HEK293 (cell line): Measurements from ENCODE around the gene SNRNP40.

Source experiments
- CTCF ChIA-PET: fragments of 350-600 bp; formaldehyde crosslinking; extraction: SDS; loops from one replicate; lab custom pipeline; 2021; ENCODE audit warnings: antibody characterized with exemption; lab: Yijun Ruan, JAX
- POLR2A ChIA-PET: fragments of 300-600 bp; formaldehyde crosslinking; extraction: SDS; loops from one replicate; lab custom pipeline; 2020; ENCODE audit warnings: antibody characterized with exemption, inconsistent platforms; lab: Yijun Ruan, JAX
- H3K27ac ChIP-seq: fragments of 200-500 bp; sonication (Bioruptor generic); 2 replicates; pipeline ENCODE4 v1.5.1; 2014; ENCODE audit warnings: low read depth, low read length, control low read depth, inconsistent platforms; ENCODE audit errors: extremely low read depth
- H3K36me3 ChIP-seq, 2 experiments: fragments of 200-500 bp in 1 of 2; sonication (Bioruptor generic) in 1 of 2; 1 replicate in 1 of 2; 2 replicates in 1 of 2; pipeline ENCODE4 v1.5.1; 2014 to 2017; ENCODE audit warnings: inconsistent platforms in 2 of 2, low read length in 2 of 2; ENCODE audit not compliant: control insufficient read depth in 2 of 2, insufficient read depth in 1 of 2
- H3K4me1 ChIP-seq: fragments of 200-500 bp; sonication (Bioruptor generic); 2 replicates; pipeline ENCODE4 v1.5.1; 2014; ENCODE audit warnings: mild to moderate bottlenecking, low read length, inconsistent platforms; ENCODE audit not compliant: control insufficient read depth, insufficient read depth
- H3K4me3 ChIP-seq: 2 replicates; pipeline ENCODE4 v1.5.1; 2011; ENCODE audit warnings: low read depth, mild to moderate bottlenecking, control low read depth, low read length, moderate library complexity
- H3K9me3 ChIP-seq: fragments of 200-500 bp; sonication (Bioruptor generic); 2 replicates; pipeline ENCODE4 v1.5.1; 2014; ENCODE audit warnings: low read depth, low read length, inconsistent platforms; ENCODE audit not compliant: control insufficient read depth, insufficient read depth
- HOXA7 ChIP-seq: sonication (generic); formaldehyde crosslinking; IDR thresholded peaks from 2 replicates; pipeline ENCODE4 v1.8.1; 2022; ENCODE audit warnings: missing genetic modification reagents, borderline replicate concordance
- KLF8 ChIP-seq: fragments of 450-650 bp; formaldehyde crosslinking; IDR thresholded peaks from 2 replicates; pipeline ENCODE4 v1.5.1; 2016; ENCODE audit warnings: missing biosample characterization, missing genetic modification characterization
- YY2 ChIP-seq: fragments of 450-650 bp; formaldehyde crosslinking; IDR thresholded peaks from 2 replicates; pipeline ENCODE4 v1.5.1; 2016; ENCODE audit warnings: missing biosample characterization, missing genetic modification characterization
- ZBTB20 ChIP-seq: fragments of 450-650 bp; formaldehyde crosslinking; IDR thresholded peaks from 2 replicates; pipeline ENCODE4 v1.5.1; 2016; ENCODE audit warnings: missing biosample characterization, missing genetic modification characterization
- ZFP69B ChIP-seq: fragments of 450-650 bp; formaldehyde crosslinking; IDR thresholded peaks from 2 replicates; pipeline ENCODE4 v1.5.1; 2016; ENCODE audit warnings: missing biosample characterization, missing genetic modification characterization
- ZNF157 ChIP-seq: fragments of 450-650 bp; formaldehyde crosslinking; IDR thresholded peaks from 2 replicates; pipeline ENCODE4 v1.5.1; 2016; ENCODE audit warnings: missing biosample characterization, missing genetic modification characterization
- ZNF23 ChIP-seq: fragments of 450-650 bp; formaldehyde crosslinking; IDR thresholded peaks from 2 replicates; pipeline ENCODE4 v1.5.1; 2016; ENCODE audit warnings: missing biosample characterization, missing genetic modification characterization, borderline replicate concordance
- ZNF324 ChIP-seq: fragments of 450-650 bp; formaldehyde crosslinking; IDR thresholded peaks from 2 replicates; pipeline ENCODE4 v1.5.1; 2016; ENCODE audit warnings: missing biosample characterization, missing genetic modification characterization
- ZNF433 ChIP-seq: fragments of 450-650 bp; formaldehyde crosslinking; IDR thresholded peaks from 2 replicates; pipeline ENCODE4 v1.5.1; 2016; ENCODE audit warnings: missing biosample characterization, missing genetic modification characterization, low read depth
- ZNF510 ChIP-seq: fragments of 450-650 bp; formaldehyde crosslinking; IDR thresholded peaks from 2 replicates; pipeline ENCODE4 v1.5.1; 2018; ENCODE audit warnings: mild to moderate bottlenecking, missing genetic modification characterization, missing biosample characterization; ENCODE audit not compliant: insufficient replicate concordance
- ZNF521 ChIP-seq: fragments of 450-650 bp; formaldehyde crosslinking; IDR thresholded peaks from 2 replicates; pipeline ENCODE4 v1.5.1; 2017; ENCODE audit warnings: missing biosample characterization, mild to moderate bottlenecking, missing genetic modification characterization
- ZNF558 ChIP-seq: fragments of 450-650 bp; formaldehyde crosslinking; IDR thresholded peaks from 2 replicates; pipeline ENCODE4 v1.5.1; 2016; ENCODE audit warnings: missing biosample characterization, missing genetic modification characterization
- ZNF561 ChIP-seq: fragments of 450-650 bp; IDR thresholded peaks from 2 replicates; pipeline ENCODE4 v1.5.1; 2018; ENCODE audit warnings: missing biosample characterization, missing genetic modification characterization, borderline replicate concordance
- ZNF580 ChIP-seq: fragments of 450-650 bp; formaldehyde crosslinking; IDR thresholded peaks from 2 replicates; pipeline ENCODE4 v1.5.1; 2016; ENCODE audit warnings: missing biosample characterization, missing genetic modification characterization
- ZNF654 ChIP-seq: fragments of 450-650 bp; formaldehyde crosslinking; IDR thresholded peaks from 2 replicates; pipeline ENCODE4 v1.5.1; 2016; ENCODE audit warnings: low read depth, missing biosample characterization, missing genetic modification characterization
- ZNF660 ChIP-seq: fragments of 450-650 bp; IDR thresholded peaks from 2 replicates; pipeline ENCODE4 v1.5.1; 2018; ENCODE audit warnings: missing biosample characterization, mild to moderate bottlenecking, missing genetic modification characterization
- ZNF692 ChIP-seq: fragments of 450-650 bp; formaldehyde crosslinking; IDR thresholded peaks from 2 replicates; pipeline ENCODE4 v1.5.1; 2016; ENCODE audit warnings: missing biosample characterization, missing genetic modification characterization
- ZSCAN23 ChIP-seq: fragments of 450-650 bp; formaldehyde crosslinking; IDR thresholded peaks from 2 replicates; pipeline ENCODE4 v1.5.1; 2016; ENCODE audit warnings: missing biosample characterization, missing genetic modification characterization
- TF ChIP-seq, protein P1 (sequence below): fragments of 450-650 bp; formaldehyde crosslinking; IDR thresholded peaks from 2 replicates; pipeline ENCODE4 v1.5.1; 2016; ENCODE audit warnings: missing biosample characterization, missing genetic modification characterization

Gene SNRNP40

GRCh38 chr1:31234123-31234708 lies 62.4 kb downstream of the SNRNP40 start:
- TF ChIP-seq ZNF558 (tag by site-specific recombination): no peak
- no peak for TF ChIP-seq ZNF157 (tag by site-specific recombination)
- no peak for TF ChIP-seq HOXA7 (CRISPR knock-in tag)
- TF ChIP-seq KLF8 (tag by site-specific recombination): no peak
- TF ChIP-seq, protein P1, sequence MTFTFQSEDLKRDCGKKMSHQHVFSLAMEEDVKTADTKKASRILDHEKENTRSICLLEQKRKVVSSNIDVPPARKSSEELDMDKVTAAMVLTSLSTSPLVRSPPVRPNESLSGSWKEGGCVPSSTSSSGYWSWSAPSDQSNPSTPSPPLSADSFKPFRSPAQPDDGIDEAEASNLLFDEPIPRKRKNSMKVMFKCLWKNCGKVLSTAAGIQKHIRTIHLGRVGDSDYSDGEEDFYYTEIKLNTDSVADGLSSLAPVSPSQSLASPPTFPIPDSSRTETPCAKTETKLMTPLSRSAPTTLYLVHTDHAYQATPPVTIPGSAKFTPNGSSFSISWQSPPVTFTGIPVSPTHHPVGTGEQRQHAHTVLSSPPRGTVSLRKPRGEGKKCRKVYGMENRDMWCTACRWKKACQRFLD (tag by site-specific recombination): no peak
- no peak for TF ChIP-seq ZSCAN23 (tag by site-specific recombination)
- no peaks in the 10 kb centered on the region for H3K9me3 ChIP-seq
- CTCF ChIA-PET: interaction anchor here (1.1 to 1.6 kb wide), 2 partner anchors 50 to 315 kb away, joined by 3 to 4 read pairs; no protein-coding TSS in a partner anchor
- H3K4me3 ChIP-seq: no peak overlapping the region
- H3K4me1 ChIP-seq: no peaks in the 10 kb centered on the region
- H3K27ac ChIP-seq: no peak overlapping the region
- no peaks in the 10 kb centered on the region for H3K36me3 ChIP-seq
- POLR2A ChIA-PET: interaction anchor here (0.6 to 1.6 kb wide), 2 partner anchors 17 to 63 kb away, joined by 3 to 4 read pairs; partner anchors contain the start of genes SNRNP40 and ZCCHC17

- TF ChIP-seq ZNF510 (tag by site-specific recombination): no peak
- TF ChIP-seq ZNF654 (tag by site-specific recombination): no peak
- TF ChIP-seq ZNF660: no peak
- TF ChIP-seq ZNF692: no peak
- no peak for TF ChIP-seq ZNF324 (tag by site-specific recombination)
- no peak for TF ChIP-seq ZSCAN23 (tag by site-specific recombination)
- TF ChIP-seq ZFP69B: no peak
- TF ChIP-seq ZNF561 (tag by site-specific recombination): no peak
- TF ChIP-seq ZNF580 (tag by site-specific recombination): no peak
- TF ChIP-seq ZNF521 (tag by site-specific recombination): no peak
- TF ChIP-seq ZNF23 (tag by site-specific recombination): no peak
- TF ChIP-seq ZNF433 (tag by site-specific recombination): no peak
- TF ChIP-seq, protein P1 (tag by site-specific recombination): no peak
- TF ChIP-seq YY2 (tag by site-specific recombination): no peak
- TF ChIP-seq ZBTB20 (tag by site-specific recombination): no peak
- TF ChIP-seq, all 188 proteins: peak for 0
- Histone ChIP-seq H3K27ac (no peak overlapping the region), H3K4me1 (no peaks in the 10 kb centered on the region), H3K9me3 (no peaks in the 10 kb centered on the region), H3K36me3 (no peaks in the 10 kb centered on the region), H3K4me3 (no peak overlapping the region)
- CTCF ChIA-PET: interaction anchor here (1.6 kb wide), 1 partner anchor 49 kb away, joined by 4 read pairs; no protein-coding TSS in a partner anchor
- POLR2A ChIA-PET: interaction anchor here (1.6 kb wide), 1 partner anchor 64 kb away, joined by 4 read pairs; the partner anchor contains the start of genes SNRNP40 and ZCCHC17
Observed at GRCh38 chr1:31232689-31233088, 63.9 kb downstream of the SNRNP40 start.
